Cortex of kidney (tissue), 1 donor: ENCODE data around the gene MAP4K2.

ENCODE experiments used
- DNase-seq: peaks from one replicate; lab custom pipeline; 2025; lab: John Stamatoyannopoulos, UW

MAP4K2 gene

DNA sequence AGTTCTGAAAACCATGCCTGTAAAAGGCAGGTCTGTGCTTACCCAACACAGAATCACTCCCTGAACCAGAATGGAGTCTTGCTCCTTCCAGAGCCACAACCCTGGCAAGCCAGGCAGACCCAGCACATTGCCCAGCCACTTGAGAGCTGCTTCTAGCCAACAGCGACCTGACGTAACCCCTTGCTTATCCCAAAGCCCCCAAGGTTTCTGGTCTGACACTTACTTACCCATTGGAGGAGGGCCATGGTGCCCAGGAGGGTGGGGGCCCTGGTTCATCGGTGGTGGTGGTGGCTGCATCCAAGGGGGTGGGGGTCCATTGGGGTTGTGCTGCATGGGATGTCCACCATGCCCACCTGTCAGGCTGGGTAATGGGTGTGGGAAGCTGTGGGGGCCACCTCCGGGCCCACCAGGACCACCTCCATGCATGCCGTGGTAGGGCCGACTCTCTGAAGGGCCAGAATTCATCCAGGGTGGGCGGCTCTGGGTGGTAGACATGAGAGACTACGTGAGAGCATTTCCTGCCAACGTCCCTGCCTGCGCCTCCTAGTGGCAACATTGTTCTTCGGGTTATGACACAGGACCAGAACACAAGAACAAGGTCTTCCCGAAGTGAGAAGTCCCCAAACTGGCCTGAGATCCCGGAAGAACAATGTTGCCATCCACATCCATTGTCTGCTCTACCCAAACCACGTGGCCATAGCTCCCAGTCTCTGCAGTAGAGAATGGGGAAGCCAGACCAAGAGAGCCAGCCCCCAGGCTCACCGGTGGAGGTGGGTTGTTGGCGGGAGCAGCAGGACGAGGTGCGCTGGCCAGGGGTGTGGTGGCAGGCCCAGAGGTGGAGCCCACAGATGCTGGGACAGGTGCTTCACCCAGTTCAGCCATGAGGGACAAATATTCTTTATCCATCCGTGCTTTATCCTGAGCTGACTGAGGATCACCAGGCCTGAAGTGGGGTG is 35.4 kb downstream of the MAP4K2 start:
- no peak for DNase-seq

DNA sequence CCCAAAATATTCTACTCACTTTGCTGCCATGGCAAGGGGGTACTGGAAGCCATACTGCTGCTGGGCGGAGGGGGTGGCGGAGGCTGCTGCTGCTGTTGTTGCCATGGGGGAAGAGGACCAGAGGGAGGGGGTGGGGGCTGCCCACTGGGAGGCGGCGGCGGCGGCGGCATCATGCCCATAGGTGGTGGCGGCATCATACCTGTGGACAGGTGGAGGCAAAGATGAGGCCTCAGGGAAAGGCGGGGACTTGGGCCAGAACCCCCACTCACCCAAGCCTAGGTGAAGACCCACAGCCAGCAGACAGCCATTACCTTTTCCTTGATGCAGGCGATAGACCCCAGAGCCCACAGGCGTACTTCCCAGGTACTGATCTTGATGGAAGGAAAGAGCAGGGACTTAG is 36.1 kb downstream of the MAP4K2 start:
- DNase-seq: no peak

DNA sequence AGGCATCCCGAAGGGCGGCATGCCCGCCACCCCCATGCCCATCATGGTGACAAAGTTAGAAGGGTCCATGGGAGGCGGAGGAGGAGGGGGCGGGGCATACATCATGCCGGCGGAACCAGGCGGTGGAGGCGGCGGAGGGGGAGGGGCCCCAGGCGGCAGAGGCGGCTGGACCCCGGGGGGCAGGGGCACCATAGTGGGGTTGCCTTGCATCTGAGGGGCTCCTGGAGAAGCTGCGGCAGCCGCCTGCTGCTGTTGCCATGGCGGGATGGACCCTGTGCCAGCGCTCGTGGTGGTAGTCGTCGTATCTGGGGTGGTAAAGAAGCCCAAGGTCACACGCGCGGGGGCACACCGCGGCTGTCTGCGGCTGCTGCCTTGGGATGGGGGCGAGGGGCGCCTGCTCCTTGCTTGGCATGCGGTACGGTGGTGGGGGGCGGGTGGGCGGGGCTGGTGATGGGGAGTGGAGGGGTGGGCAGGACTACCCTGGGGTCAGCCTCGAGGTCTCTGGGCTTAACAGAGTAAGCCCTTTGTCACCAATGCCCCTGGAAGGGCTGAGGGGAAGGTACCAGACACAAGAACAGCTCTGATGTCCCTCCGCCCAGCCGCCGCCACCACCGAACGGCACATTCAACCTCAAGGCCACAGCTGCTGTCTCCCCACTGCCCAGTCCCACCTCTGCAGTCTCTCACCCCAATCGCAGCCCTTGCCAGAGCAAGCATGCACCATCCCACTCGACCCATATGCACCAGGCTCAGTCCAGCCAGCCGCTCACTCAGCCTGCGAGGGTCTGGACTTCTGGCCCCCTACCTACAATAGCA is 37.0 kb downstream of the MAP4K2 start:
- DNase-seq: no peak

DNA sequence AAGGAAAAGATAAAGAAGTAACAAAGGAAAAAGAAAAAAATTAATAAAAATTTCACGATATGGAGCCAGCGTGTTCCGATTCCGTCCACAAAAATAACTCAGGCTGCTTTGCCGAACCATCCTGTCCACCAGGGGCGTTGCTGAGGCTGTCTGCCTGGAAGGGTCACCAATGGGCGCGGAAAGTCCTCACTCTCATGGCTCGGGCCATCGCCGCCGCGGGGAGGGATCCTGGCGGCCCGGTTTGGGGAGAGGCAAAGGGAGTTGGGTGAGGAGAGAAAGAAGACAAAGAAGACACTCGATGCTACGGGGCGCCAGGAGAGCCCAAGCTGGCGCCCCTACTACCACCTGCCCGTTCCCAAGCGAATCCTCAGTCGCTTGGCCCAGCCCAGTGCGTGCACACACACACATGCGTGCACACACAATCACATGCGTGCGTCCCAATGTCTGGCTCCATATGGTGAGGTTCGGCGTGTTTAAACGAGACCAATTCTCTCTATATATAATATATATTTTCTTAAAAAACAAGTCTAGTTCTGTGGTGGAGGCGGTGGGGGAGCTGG is 37.6 kb downstream of the MAP4K2 start:
- no peak for DNase-seq

DNA sequence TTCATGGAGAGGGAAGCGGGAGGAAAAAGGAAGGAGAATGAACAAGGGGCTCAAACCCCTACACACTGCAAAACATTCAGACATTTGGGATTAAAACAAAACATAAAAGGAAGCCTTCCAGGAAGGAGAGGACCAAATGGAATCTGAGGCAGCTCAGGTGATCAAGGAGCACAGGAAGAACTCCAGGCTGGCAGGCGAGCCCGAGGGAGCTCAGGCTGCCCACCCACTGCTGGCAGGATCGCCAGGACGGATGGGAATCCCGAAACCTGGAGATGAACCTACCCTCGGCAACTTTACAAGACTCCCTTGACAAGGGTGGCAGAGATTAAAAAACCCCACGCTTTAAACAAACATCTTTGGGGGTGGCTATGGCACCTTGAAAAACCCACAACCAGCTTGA is 38.3 kb downstream of the MAP4K2 start:
- DNase-seq: no peak

DNA sequence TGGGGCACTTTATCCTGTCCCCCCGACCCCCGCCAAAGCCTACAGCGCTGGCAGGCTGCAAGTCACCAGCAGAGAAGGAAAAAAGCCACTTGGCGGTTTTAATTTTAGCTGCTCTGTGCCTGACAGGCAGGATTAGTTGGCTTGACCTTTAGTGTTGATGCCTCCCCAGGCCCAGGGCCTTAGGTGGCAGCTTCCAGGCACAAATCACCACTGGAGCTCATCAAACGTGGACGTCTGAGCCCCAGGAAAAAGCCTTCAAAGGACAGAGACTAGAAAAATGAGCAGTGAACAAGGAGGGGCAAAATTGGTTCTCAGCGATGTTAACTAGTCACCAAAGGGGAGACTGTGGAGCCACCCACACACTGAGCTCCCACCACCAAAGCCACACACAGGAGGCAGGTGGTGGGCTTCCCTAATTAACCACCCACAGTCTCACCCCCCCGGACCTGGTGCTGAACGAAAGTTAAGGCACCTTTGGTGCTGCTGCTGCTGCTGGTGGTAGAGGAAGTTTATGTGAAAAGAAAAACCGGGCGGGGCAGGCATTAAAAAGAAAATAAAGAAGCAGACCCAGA is 38.9 kb downstream of the MAP4K2 start:
- DNase-seq: no peak

DNA sequence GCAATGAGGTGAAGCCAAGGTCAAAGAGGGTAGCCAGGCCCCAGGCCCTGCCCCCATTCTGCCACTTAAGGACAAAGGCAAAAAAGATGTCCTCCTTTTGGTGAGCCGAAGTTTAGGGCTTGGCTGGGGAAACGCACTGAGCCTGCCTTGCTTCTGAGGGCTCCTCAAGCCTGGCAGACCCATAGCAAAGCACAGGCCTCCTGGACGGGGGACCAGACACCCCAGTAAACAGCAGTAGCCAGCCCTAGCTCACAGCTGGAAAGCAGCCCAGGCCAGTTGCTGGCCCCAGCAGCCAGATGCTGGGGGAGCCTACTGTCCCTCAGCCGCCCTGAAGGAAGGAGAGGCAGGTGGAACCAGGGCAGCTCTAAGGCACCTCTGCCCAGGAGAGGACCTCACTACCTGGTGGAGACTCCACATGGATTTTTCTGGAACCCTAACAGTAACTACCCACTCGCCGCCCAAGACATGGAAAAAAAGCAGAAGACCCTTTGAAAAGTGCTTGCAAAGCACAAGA is 39.4 kb downstream of the MAP4K2 start:
- DNase-seq: no peak

DNA sequence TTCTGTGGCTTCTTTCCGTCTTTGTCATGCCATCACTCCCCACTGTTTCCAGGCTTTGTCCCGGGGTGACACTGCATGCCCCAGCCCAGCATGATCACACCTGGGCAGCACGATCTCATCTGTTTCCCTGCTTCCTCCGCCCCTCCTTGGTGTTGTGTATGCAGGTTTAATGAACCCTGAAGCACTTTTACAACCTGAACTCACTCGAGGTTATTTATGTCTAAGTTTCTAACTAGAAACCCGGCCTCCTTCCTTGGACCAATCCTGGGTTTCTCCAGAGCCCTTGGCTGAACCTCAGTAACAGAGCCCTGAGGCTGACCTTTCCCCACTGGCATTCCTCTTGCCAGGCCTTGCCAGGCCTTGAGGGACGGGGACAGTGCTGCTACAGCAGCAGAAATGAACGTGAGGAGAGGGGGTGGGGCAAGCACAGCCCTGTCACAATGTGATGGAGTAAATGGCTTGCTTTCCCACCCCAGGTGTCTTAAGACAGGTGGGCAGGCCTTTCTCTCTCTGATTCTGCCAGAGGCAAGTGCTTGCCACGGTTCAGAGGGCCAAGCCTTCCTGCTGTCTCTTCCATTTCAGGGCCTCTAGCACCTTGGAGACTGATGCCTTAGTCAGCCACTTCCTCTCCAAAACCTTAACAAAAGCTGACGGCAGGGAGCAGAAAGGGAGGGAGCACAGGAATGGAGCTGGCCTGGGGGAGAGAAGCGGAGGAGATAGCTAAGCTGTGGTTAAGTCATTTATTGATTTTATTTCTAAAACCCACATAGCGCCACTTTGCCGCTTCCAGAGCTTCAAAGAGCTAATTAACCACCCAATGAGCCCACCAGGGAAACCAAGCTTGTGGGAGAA is 40.1 kb downstream of the MAP4K2 start:
- DNase-seq: no peak

DNA sequence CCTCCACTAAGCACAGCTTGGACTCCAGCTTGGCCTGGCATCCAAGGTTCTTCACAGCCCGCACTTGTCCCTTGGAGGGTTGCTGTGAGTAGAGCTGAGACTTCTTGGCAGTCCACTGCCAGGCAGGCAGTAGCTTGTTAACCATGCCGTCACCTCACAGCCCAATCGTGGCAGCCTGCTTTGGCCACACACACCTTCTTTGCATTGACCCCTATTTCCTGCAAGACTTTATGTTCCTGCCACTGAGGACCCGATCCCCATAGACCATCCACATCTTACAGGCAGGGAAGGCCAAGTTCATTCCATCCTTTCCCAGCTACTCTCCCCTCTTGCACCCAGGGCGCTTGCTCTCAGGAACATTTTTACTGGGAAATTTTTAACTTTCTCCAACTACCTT is 40.7 kb downstream of the MAP4K2 start:
- DNase-seq: no peak

DNA sequence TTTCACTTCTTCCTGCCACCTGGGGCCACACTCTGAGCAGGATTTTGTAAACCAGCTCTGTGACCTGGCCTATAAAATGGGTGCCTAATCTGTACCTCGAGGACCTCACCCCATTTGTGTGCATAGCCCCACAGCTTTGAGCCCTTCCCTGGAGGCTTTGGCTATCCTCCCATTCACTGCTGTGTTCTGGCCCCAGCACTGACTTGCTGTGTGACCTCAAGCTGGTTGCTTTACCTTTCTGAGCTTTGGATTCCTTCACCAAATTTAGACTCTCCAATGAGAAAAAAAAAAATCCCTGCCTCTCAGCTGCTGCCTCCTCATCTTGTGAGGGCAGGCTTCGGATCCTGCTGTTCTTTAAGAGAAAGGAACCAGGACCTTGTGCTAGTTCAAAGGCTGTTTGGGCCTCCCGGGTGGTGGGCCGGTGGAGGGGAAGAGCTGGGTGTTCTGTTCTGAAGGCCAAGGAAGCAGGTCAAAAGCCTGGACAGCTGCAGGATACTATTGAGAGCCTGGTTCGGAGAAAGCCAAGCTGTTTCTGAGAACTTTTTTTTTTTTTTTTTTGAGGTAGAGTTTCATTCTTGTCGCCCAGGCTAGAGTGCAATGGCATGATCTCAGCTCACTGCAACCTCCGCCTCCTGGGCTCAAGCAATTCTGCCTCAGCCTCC is 42.1 kb downstream of the MAP4K2 start:
- DNase-seq: no peak

DNA sequence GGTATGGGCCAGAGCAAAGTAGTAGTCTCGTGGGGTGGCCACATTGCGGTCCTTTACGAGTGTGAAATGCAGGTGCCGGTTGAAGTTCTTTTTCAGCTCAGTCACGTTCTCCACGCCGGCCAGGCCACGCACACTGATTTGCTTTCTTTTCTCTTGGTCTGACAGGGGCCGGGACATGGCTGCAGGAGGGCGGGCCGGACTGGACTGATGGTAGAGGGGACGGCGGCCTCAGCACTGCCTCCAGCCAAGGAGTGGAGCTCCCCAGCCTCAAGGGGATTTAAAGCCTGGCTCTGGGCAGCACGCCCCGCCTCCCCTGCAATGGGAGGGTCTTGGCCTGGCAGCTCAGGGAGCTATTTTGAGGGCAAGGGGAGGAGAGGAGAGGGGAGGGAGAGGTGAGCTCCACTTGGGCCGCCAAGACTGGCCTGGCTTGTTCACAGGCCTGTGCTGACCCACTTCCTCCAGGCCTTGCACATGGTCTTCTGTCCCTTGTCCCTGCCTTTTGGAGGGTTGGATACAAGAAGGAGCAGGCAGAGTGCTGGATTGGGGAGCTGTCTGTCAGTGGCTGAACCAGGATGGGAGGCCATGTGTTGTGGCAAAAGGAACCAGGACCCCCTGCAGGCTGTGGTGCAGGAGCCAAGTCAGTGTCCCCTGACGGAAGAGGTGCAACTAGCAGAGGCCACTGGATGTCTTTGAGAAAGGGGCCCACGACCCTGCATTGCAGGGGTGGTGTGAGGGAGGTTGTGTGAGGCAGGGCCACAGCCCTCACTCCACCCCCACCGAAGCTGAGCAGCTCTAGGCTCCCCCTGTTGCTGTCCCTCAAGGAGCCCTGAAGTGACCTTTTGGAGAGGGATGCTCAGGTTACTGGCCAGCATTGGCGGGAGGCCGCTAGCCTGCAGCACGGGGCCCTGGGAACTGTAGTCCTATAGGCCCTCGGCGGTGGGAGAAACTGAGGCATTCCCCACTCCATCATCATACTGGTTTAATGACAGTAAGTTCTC is 43.0 kb downstream of the MAP4K2 start, which contains the start of gene PYGM:
TSS of gene PYGM (minus strand) at position 253 of the 998 bp plus-strand sequence. CDS start at position 177, 76 bp downstream.
- DNase-seq: no peak

DNA sequence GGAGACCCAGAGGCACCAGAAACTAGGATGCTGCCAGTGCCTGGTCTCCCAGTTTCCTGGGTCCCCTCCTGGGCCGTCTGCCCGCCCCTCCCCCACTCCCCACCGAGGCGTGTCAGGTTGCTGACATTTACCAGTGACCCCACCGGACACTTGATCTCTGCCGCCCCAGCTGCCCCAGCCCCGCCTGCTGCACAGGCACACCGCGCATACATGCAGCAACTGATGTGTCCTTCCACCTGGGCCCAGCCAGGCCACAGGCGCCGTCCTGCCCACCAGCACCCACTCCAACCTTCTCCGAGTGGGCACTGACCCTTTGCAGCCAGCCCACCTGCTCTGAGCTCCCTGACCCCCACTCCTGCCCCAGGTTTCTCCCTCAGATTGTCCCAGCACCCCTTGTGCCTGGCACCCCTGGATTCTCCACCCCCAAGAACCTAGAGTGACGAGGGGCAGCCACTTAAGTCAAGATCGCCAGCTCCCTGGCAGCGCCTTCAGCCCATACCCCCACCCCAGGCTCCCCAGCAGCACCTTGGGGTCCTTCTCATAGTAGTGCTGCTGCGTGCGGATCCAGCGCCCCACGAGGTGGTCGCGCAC is 43.8 kb downstream of the MAP4K2 start:
- no peak for DNase-seq

DNA sequence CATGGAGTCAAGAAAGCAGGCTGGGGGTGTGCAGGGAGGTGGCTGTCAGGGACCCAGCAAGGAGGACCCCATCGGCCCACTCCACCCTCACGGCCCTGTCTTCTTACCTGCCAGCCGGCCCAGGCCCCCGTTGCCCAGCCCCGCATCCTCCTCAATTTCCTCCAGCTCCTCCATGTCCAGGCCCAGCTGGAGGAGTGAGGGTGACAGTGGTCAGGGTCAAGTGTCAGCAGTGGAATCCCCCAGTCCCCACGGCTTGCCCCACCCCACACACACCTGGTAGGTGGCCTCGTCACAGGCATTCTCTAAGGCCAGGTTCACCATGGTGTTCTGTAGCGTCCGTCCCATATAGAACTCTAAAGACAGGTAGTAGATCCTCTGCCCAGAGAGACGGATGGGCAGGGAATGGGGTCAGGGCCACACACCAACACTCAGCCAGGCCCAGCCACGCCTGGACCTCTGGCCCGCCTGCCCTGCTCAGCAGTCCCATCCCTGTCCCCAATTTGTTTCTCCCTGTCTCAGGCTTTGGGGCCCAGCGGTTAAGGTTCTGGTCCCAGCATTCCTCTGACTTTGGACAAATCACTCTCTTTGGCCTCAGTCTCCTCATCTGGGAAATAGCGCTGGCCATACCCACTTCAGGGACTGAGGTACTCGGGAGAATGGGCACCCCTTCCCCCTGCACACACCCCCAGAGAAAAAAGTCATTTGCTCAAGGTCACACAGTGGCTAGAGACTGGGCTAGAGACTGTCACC is 44.5 kb downstream of the MAP4K2 start:
- no peak for DNase-seq

DNA sequence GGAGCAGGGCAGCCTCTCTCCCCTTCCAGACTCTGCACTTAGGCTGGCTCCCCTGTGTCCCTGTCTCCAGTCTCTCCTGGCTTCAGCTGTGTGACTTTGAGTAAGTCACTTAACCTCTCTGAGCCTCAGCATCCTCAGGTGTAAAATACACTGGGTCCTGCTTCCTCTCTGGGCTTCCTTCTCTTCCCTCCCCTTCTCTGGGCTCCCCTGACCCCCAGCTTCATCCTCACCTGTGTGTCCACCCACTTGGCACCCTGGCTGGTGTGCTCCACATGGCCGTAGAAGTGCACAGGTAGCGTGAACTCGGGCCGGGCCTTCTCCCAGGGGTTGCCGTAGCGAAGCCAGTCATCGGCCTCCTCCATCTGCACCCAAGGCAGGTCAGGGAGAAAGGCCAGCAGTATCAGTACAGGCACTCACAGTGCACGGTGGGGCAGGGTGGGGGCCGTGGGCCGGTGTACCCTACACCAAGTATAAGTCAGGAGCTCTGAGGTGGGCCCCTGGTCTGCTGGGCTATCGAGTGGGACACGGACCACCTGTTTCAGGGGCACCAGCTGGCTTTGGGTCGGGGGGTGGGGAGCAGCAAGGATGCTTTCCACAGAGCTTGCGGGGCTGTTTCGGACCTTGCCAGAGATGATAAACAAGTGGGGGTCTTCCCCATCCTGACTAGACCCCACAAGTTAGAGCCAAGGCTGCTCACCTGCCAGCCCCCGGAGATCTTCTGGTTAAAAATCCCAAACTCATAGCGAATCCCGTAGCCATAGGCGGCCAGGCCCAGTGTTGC is 45.3 kb downstream of the MAP4K2 start:
- no peak for DNase-seq

DNA sequence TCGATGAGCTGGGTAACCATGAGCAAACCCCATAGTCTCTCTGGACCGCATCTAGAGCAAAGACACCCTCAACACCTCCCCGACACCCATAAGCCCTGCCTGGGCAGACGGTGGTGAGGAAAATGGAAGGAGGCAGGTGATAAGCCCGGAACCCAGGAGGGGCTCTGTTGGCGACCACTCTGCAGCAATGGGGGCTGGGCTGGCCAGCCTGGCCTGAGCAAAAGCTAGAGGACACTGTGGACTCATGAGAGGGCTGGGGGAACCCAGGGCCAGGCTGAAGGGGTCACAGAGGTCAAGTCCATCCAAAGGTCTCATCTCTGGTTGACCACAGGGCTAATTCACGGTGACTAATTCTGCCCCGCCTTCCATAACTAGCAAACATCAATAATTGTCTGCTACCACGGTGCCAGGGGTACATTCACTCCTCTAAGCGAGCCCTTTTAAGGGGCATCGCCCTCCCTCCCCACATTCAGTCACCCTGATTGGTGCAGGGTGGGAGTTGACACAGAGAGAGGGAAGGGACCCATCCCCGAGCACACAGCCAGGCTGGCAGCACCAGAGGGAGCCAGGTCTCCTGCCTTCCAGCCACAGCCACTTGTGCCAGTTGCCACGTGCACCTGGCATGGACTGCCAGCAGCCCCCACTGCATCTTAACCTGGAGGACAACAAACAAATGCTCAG is 47.2 kb downstream of the MAP4K2 start:
- DNase-seq: no peak

DNA sequence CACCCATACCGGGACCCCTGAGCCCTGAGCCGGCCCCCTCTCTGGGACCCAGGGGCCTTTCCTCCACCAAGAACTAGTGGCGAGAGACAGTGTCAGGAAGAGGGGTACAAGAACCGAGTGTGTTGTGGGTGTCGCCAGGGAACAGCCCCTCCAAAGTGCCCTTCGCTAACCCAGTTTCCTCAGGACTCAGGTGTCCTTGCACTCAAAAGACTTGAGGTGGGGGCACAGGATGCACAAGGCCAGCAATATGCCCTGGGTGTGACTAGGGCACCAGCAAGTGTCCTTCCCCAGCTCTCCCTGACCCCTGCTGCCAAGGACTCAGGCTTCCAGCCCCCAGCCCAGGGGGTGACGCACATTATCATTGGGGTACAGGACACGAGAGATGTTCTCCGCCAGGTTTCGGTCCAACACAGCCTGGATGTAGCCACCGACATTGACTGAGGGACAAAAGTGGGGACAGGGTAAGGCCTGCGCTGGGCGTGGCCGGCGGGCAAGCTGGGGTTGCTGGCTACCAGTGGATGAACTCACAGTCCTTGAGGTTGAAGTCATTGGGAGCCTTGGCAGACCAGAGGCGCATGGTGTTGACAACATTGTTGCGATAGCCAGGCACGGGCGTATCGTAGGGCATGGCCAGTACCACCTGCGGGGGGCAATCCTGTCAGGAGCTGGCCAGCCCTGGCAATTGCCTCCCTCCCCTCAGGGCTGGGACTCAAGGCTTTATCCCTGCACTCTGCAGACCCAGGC is 47.9 kb downstream of the MAP4K2 start:
- DNase-seq: no peak
